Endometrial microvascular endothelial cells (primary cell): ENCODE results near the gene MUC21. TPM values are rescaled to one million over a fixed set of nuclear protein-coding genes. Genes with fewer than 3 reads are reported as not detected.

Source experiments
- in situ Hi-C: cut with HindIII; loops from 2 replicates; pipeline ENCODE4 v1.10.0; 2017; ENCODE audit warnings: low sequenced_read_pairs, low pct_unique_long_range_greater_than_20kb; ENCODE audit errors: inconsistent ontology term
- total RNA-seq: library from RNA; depleted of rRNA; stranded (reverse); fragments of >200 nt; gene quantifications from one replicate; pipeline ENCODE4 v1.2.3, GENCODE V29; 2015; ENCODE audit errors: inconsistent ontology term

Gene MUC21
- total RNA-seq = not detected

DNA sequence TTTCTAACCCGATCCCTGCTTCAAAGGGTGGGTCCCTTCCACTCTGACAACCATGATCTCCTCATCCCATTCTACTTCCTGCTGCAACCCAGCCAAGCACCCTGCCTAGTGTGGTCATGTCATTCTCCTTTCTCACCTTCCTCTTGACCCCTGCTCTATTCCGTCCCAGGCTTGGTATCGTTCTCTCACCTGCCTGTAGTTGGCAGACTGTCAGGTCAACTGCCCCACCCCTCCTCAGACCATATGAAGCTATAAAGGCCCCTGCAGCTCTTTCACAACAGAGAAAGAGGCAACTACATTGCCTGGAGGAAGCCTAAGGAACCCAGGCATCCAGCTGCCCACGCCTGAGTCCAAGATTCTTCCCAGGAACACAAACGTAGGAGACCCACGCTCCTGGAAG lies at the start of gene MUC21:
MUC21 (plus strand) TSS at position 280 of the 400 bp plus-strand sequence. CDS start 241 bp downstream, outside the sequence.
- in situ Hi-C loops = no loop called here

- in situ Hi-C loops = no loop called here
Observed at GRCh38 chr6:30935018-30935417, 48.5 kb upstream of the MUC21 start.

- in situ Hi-C loops = no loop called here
Observed at GRCh38 chr6:30937265-30937664, 46.3 kb upstream of the MUC21 start.

DNA sequence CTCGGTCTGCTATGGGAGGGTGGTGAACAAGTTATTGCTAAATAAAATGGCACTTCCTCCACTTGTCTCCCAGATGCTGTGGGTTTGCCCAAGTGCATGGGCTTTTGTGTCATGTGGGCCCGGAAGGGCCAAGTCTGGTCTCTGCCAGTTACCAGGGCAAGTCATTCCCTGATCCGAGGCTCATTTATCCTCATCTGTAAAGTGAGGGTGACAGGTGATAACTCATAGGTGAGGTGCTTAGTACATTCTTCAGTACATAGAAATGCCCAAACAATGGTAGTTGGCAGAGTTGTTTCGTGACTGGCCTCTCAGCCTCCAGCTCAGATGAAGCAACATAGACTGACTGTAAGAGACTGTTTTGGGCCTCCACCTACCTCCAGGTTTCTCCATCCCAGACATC lies 44.8 kb upstream of the MUC21 start:
- in situ Hi-C loops = no loop called here

- in situ Hi-C loops = no loop called here
Observed at GRCh38 chr6:30939473-30939872, 44.0 kb upstream of the MUC21 start.

- in situ Hi-C loops = no loop called here
Observed at GRCh38 chr6:30940361-30940986, 43.0 kb upstream of the MUC21 start, which contains the start of gene MUCL3. Gene MUCL3, plus strand, starts transcription at chr6:30940973. Its CDS starts 27 bp downstream, at chr6:30941000.

DNA sequence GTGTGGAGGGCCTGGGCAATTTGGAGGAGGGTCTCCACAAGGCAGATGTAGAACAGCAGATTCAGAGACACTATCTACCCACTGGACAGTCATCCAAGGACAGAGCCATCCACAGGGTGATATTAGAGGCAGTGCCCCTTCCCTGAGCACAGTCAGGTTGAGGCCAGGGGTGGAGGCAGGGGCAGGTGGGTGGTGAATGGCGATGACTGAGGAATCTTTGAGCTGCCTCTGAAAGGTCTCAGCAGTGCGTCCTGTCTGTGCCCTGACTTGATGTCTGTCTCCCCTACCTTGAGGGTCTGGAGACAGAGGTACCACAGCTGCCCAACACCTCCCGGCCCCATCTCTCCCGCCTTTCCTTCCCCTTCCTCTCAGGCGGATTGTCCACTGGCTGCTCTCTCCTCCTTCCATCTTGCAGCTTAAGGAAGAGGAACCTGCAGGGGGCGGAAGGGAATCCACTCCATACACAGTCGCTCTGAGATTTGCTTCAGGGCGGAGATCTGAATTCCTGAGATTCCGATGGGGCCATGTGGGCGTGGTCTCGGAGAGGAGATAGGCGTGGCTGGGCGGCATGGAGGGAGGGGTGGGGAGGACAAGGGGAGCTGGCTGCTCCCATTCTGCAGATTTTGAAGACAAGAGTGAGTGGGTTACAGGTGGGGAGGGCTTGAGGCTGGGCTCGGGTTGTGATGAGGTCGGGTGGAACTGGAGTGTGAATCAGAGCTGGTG lies 41.0 kb upstream of the MUC21 start:
- in situ Hi-C loops = no loop called here

GRCh38 chr6:30944051-30944450 lies 39.5 kb upstream of the MUC21 start:
- in situ Hi-C loops = no loop called here

GRCh38 chr6:30945281-30945680 lies 38.2 kb upstream of the MUC21 start:
- in situ Hi-C loops = no loop called here

GRCh38 chr6:30947231-30947630 lies 36.3 kb upstream of the MUC21 start:
- in situ Hi-C loops = no loop called here

DNA sequence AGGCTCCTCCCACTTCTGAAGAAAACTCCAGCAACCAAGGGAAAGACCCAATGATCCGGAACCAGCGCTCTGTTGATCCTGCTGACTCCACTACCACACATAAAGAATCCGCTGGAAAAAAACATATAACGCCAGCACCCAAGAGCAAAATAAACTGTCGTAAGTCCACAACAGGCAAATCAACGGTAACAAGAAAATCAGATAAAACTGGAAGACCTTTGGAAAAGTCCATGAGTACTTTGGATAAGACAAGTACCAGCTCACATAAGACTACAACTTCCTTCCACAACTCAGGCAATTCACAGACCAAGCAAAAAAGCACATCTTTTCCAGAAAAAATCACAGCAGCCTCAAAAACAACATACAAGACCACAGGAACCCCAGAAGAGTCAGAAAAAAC lies 34.7 kb upstream of the MUC21 start:
- in situ Hi-C loops = no loop called here

- in situ Hi-C loops = no loop called here
Observed at GRCh38 chr6:30951907-30952469, 31.5 kb upstream of the MUC21 start.

DNA sequence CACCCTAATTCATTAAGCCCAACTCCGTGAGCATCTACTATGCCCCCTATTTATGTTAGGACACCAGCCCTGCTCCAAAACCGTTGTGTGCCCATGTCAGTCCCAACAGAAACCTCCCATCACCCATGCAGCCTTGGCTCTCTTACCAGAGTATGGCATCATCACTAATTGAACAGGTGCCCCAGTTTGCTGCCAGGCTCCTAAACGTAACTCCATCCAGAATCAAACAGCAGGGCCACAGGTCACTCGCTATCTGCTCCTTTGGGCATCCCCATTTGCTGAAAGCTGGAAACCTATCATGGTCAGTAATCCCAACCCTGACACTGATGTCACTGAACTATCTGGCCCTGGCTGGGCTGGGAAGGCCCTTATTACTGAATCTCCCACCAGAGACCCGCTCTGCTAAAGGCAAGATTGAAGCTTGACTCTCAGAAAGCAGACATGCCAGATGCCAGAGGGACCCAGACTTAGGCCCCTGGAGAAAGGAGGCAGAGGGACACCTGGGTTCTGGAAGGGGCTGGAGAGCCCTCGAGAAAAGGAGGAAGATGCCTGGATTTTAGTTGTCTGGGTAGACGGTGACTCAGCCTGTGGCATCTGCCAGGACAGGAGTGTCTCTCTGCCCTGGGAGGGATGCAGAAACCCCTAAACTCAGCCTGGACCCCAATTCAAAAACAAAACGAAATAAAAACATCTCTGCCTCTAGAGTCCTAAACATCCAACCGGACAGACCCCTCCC lies 28.7 kb upstream of the MUC21 start:
- in situ Hi-C loops = no loop called here

DNA sequence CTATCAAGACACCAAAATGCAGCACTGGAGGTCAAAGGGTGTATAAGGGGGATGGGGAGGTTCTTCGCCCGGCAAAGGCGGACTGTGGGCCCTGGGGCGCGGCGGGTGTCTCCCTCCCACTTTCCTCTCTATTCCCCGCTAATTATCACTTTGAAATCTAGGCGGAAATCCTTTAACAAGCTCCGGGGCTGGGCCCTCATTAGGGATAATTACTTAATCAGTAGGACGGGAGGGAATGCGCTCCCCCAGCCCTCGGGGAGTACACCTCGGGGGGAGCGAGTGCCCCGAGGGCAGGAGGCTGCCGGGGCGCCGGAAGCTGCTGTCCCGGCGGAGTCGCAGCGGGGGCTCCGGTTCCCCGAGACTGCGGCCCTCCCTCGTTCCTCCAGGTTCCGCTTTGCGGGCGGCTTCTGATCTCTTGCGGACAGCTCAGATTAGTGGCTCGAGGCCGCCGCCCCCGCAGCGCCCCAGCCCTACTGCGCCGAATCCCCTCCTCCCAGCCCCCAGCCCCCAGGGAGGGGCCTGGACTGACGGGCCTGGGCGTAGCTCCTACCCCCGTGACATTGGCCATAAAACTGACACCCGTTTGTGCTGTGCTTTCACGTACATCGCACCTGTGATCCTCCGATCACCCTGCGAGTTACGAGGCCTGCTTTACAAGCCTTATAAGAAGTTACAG lies 28.0 kb upstream of the MUC21 start:
- in situ Hi-C loops = no loop called here

GRCh38 chr6:30957716-30958115 lies 25.8 kb upstream of the MUC21 start:
- in situ Hi-C loops = no loop called here

DNA sequence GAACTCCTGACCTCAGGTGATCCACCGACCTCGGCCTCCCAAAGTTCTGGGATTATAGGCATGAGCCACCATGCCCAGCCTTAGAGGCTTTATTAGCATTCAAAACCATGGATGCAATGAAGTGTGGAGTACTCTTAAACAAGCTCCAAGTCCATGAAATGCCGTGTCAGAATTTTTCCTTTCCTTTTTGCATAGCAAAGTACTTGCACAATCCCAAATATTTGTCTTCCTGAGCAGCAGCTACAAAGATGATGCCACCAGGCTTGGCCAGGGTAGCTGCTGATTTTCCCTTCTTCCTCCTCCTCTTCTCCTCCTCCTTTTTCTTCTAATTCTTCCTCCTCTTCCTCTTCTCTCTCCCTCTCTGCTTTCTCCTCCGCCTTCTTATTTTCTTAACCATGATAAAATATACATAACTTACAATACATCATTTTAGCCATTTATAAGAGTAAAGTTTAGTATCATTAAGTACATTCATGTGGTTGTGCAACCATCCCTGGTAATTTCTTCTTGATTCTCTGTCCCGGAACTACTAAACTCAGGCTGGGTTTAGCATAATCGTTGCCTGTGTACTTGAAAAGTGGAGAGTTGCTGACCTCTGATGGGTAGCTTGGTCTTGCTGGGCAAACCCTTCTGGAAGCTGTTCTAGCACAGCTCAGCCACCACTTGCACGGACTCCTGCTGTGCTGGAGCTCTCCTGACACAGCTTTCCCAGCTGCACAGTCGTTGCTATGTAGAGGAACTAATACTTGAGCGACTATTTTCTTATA lies 22.4 kb upstream of the MUC21 start:
- in situ Hi-C loops = no loop called here

- in situ Hi-C loops = no loop called here
Observed at GRCh38 chr6:30962716-30963115, 20.8 kb upstream of the MUC21 start.

GRCh38 chr6:30963641-30964040 lies 19.9 kb upstream of the MUC21 start:
- in situ Hi-C loops = no loop called here
